OCI-LY7 (cell line): Measurements from ENCODE around the gene OR2A5.

Experiments
- EZH2phosphoT487 ChIP-seq: fragments of 200-600 bp; sonication (generic); IDR thresholded peaks from 2 replicates; pipeline ENCODE4 v1.6.1; 2018; ENCODE audit warnings: low read depth, borderline replicate concordance, mild to moderate bottlenecking, mixed run types, antibody characterized with exemption, low read length, moderate library complexity, mixed read lengths
- TF ChIP-seq, protein P1 (sequence below): fragments of 200-600 bp; sonication (generic); conservative IDR thresholded peaks from 2 replicates; pipeline ENCODE4 v1.5.1; 2014; ENCODE audit warnings: mild to moderate bottlenecking, antibody characterized with exemption, low read length, moderate library complexity, mixed read lengths

DNA sequence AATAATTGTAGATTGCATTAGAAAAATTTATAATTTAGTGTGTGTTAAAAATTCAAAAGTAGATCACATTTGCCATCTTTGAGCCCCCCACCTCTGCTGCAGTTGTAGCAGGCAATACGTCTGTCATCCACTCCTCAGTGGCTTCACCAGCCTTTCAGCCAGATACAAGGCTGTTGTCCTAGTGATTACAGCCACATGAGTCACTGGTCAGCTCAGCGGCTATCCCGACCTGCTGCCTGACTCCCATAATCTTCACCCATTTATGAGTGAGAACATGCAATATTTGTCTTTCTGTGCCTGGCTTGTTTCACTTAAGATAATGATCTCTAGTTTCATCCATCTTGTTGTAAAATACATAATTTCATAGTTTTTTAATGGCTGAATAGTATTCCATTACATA is 9.2 kb downstream of the OR2A5 start:
- TF ChIP-seq, protein P1, sequence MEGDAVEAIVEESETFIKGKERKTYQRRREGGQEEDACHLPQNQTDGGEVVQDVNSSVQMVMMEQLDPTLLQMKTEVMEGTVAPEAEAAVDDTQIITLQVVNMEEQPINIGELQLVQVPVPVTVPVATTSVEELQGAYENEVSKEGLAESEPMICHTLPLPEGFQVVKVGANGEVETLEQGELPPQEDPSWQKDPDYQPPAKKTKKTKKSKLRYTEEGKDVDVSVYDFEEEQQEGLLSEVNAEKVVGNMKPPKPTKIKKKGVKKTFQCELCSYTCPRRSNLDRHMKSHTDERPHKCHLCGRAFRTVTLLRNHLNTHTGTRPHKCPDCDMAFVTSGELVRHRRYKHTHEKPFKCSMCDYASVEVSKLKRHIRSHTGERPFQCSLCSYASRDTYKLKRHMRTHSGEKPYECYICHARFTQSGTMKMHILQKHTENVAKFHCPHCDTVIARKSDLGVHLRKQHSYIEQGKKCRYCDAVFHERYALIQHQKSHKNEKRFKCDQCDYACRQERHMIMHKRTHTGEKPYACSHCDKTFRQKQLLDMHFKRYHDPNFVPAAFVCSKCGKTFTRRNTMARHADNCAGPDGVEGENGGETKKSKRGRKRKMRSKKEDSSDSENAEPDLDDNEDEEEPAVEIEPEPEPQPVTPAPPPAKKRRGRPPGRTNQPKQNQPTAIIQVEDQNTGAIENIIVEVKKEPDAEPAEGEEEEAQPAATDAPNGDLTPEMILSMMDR, result no peak
- TF ChIP-seq EZH2phosphoT487, result no peak
